Calu3 (cell line): ENCODE results near the gene ANKDD1A. TPM values are rescaled to one million over a fixed set of nuclear protein-coding genes. Genes with fewer than 3 reads are reported as not detected.

Experiments used
- BruUV-seq: library from RNA; stranded (reverse); fragments of 400-500 nt; replicated peaks from 2 replicates; lab custom pipeline; 2021; lab: Mats Ljungman, UMichigan
- CTCF ChIA-PET: fragments of 300-600 bp; sonication (Branson Sonifier 250); formaldehyde crosslinking; loops from one replicate; lab custom pipeline; 2022; ENCODE audit warnings: antibody characterized with exemption; lab: Charles Lee
- DNase-seq: peaks from one replicate; pipeline ENCODE4 v3.0.0; 2022
- H3K27ac Mint-ChIP-seq: one replicate; pipeline ENCODE4 v1.8.0; 2022; ENCODE audit warnings: mixed read lengths; ENCODE audit not compliant: unreplicated experiment
- H3K27me3 Mint-ChIP-seq: one replicate; pipeline ENCODE4 v1.8.0; 2022; ENCODE audit warnings: mixed read lengths; ENCODE audit not compliant: unreplicated experiment
- H3K36me3 Mint-ChIP-seq: one replicate; pipeline ENCODE4 v1.8.0; 2022; ENCODE audit warnings: mild to moderate bottlenecking, moderate library complexity, mixed read lengths; ENCODE audit not compliant: insufficient read depth, unreplicated experiment
- H3K4me1 Mint-ChIP-seq: one replicate; pipeline ENCODE4 v1.8.0; 2022; ENCODE audit warnings: mild to moderate bottlenecking, low read depth, mixed read lengths; ENCODE audit not compliant: unreplicated experiment
- H3K4me3 Mint-ChIP-seq: one replicate; pipeline ENCODE4 v1.8.0; 2022; ENCODE audit warnings: mild to moderate bottlenecking, low read depth, moderate library complexity, mixed read lengths; ENCODE audit not compliant: unreplicated experiment
- H3K9me3 Mint-ChIP-seq: one replicate; pipeline ENCODE4 v1.8.0; 2022; ENCODE audit warnings: low read depth, mixed read lengths; ENCODE audit not compliant: unreplicated experiment
- intact Hi-C: fragments of 100-400 bp; cut with micrococcal nuclease; formaldehyde crosslinking; loops from one replicate; pipeline ENCODE4 v1.10.0; 2022; ENCODE audit not compliant: unreplicated experiment
- total RNA-seq: library from RNA; stranded (reverse); gene quantifications from 2 replicates; pipeline ENCODE4 v1.2.3, GENCODE V29; 2022
- TF ChIP-seq, protein P1 (sequence below): fragments of 200-600 bp; IDR thresholded peaks from one replicate; pipeline ENCODE4 v1.8.0; 2022; ENCODE audit warnings: antibody characterized with exemption; ENCODE audit not compliant: unreplicated experiment

Gene ANKDD1A
- total RNA-seq, 1 experiment from 2014 or later: 0.42 TPM

DNA sequence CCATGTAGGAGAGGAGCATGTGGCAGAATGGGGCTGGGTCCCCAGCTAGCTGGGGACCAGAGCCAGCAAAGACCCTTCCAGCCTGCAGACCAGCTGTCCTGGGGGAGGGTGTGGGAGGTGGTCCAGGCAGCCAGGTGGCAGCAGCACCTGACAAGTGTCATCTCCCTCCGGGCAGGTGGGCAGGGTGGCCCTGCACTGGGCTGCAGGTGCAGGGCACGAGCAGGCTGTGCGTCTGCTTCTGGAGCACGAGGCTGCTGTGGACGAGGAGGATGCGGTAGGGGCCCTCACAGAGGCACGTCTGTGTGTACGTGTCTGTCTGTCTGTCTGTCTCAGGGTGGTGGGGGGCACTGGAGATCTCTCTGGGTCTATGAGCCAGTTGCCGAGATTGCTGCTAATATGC, 5.5 kb downstream of the ANKDD1A start:
- no peak for DNase-seq
- H3K4me1 Mint-ChIP-seq: no peaks in the 10 kb centered on the region
- intact Hi-C loops: no loop called here
- peaks cover 69% of the 10 kb centered on the region for H3K27me3 Mint-ChIP-seq
- H3K9me3 Mint-ChIP-seq: no peaks in the 10 kb centered on the region
- CTCF ChIA-PET: no interaction called here
- TF ChIP-seq, protein P1, sequence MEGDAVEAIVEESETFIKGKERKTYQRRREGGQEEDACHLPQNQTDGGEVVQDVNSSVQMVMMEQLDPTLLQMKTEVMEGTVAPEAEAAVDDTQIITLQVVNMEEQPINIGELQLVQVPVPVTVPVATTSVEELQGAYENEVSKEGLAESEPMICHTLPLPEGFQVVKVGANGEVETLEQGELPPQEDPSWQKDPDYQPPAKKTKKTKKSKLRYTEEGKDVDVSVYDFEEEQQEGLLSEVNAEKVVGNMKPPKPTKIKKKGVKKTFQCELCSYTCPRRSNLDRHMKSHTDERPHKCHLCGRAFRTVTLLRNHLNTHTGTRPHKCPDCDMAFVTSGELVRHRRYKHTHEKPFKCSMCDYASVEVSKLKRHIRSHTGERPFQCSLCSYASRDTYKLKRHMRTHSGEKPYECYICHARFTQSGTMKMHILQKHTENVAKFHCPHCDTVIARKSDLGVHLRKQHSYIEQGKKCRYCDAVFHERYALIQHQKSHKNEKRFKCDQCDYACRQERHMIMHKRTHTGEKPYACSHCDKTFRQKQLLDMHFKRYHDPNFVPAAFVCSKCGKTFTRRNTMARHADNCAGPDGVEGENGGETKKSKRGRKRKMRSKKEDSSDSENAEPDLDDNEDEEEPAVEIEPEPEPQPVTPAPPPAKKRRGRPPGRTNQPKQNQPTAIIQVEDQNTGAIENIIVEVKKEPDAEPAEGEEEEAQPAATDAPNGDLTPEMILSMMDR: no peak
- H3K4me3 Mint-ChIP-seq: no peak overlapping the region
- H3K36me3 Mint-ChIP-seq: peaks cover 5% of the 10 kb centered on the region
- H3K27ac Mint-ChIP-seq: no peak overlapping the region
- no TSS peak for BruUV-seq

DNA sequence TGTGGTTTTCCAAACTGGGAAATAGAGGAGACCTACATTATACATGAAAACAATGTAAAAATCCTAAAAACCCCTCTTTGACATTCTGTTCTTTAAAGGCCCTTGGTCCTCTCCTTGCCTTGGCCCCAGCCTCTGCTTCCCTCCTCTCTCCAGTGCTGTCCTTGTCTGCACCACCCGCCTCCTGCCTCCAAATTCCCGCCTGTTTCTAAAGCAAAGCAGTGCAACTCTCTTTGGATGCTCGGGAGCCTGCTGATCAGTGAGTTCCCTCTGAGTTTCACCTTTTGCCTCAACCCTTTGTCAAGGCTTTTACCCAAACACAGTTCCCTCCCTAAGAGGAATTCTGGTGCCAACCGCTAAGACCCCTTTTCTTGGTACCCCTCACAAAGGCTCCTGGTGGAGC, 8.0 kb downstream of the ANKDD1A start:
- Mint-ChIP-seq H3K9me3 (no peaks in the 10 kb centered on the region), H3K27ac (no peak overlapping the region), H3K4me1 (no peaks in the 10 kb centered on the region), H3K27me3 (peaks cover 44% of the 10 kb centered on the region), H3K4me3 (no peak overlapping the region), H3K36me3 (peaks cover 5% of the 10 kb centered on the region)
- DNase-seq: no peak
- BruUV-seq: no TSS peak
- CTCF ChIA-PET: no interaction called here
- intact Hi-C loops: no loop called here
- TF ChIP-seq, protein P1: no peak

DNA sequence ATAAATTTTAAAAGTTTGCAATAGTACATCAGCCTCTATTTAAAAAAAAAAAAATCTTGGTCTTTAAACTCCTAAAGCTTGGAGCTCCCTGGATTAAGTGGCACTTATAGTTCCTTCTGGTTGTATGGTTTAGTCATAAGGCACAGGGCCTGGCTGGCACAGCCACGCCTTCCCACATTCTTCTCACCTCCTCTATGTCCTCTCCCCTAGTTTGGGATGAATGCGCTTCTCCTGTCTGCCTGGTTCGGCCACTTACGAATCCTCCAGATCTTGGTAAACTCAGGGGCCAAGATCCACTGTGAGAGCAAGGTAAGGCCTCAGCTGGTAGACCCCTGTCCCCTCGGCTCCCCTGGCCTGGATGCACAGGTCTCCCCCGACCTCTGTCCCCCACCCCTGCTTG, 10.0 kb downstream of the ANKDD1A start:
- H3K27me3 Mint-ChIP-seq: peaks cover 40% of the 10 kb centered on the region
- H3K4me1 Mint-ChIP-seq: no peaks in the 10 kb centered on the region
- H3K4me3 Mint-ChIP-seq: no peak overlapping the region
- BruUV-seq: no TSS peak
- no peak overlapping the region for H3K27ac Mint-ChIP-seq
- TF ChIP-seq, protein P1: no peak
- peaks cover 5% of the 10 kb centered on the region for H3K36me3 Mint-ChIP-seq
- no peak for DNase-seq
- H3K9me3 Mint-ChIP-seq: no peaks in the 10 kb centered on the region
- CTCF ChIA-PET: interaction anchor here (1.2 kb wide), 1 partner anchor 16 kb away, joined by 6 read pairs; no protein-coding TSS in a partner anchor
- intact Hi-C loops: no loop called here

DNA sequence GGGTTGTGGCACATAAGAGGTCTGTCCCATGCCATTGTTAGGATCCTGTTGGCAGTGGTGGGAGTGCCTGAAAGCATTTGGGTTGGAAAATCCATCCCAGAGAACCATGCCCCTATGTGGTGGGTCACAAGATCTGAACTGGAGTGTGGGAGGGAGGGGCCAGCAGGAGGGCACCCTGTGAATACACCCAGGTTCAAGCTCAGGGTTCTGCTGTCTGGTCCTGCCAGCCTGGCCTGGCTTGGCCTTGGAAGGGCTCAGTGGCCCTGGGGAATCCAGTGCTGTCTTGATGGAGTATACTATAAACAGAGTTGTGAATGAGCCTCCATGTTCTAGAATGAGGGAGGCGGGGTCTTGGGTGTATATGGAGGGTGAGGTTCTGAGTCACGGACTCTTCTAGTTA, 11.8 kb downstream of the ANKDD1A start:
- DNase-seq: no peak
- BruUV-seq: no TSS peak
- Mint-ChIP-seq H3K4me1 (no peaks in the 10 kb centered on the region), H3K27me3 (peaks cover 56% of the 10 kb centered on the region), H3K4me3 (no peak overlapping the region), H3K36me3 (peaks cover 5% of the 10 kb centered on the region), H3K27ac (no peak overlapping the region), H3K9me3 (no peaks in the 10 kb centered on the region)
- CTCF ChIA-PET: no interaction called here
- TF ChIP-seq, protein P1: no peak
- intact Hi-C loops: no loop called here
